Activated naive CD8-positive, alpha-beta T cell treated with anti-CD3 and anti-CD28 coated beads, Interleukin-2, amount 10 ng/mL, durations not matched to agents 7 days and 5 days (primary cell): Measurements from ENCODE around the gene MACROD2. TPM values are rescaled to one million over a fixed set of nuclear protein-coding genes. Genes with fewer than 3 reads are reported as not detected.

Source experiments
- ATAC-seq: fragments of 150-1000 bp; cut with Tn5 transposase; one replicate; pipeline ENCODE4 v1.10.0; 2021; ENCODE audit warnings: low read depth, moderate library complexity
- POLR2A ChIA-PET: fragments of 350-600 bp; sonication (Branson Sonifier 250); formaldehyde crosslinking; loops from one replicate; lab custom pipeline; 2021; ENCODE audit warnings: antibody characterized with exemption; lab: Charles Lee
- DNase-seq: peaks from one replicate; pipeline ENCODE4 v3.0.0; 2021
- H3K27ac Mint-ChIP-seq: one replicate; pipeline ENCODE4 v1.8.0; 2022; ENCODE audit warnings: mild to moderate bottlenecking, mixed read lengths
- H3K27me3 Mint-ChIP-seq: one replicate; pipeline ENCODE4 v1.8.0; 2022; ENCODE audit warnings: mild to moderate bottlenecking, moderate library complexity, mixed read lengths
- H3K36me3 Mint-ChIP-seq: one replicate; pipeline ENCODE4 v1.8.0; 2021; ENCODE audit warnings: mild to moderate bottlenecking, mixed read lengths
- H3K4me1 Mint-ChIP-seq: one replicate; pipeline ENCODE4 v1.8.0; 2021; ENCODE audit warnings: mixed read lengths
- H3K4me3 Mint-ChIP-seq: one replicate; pipeline ENCODE4 v1.8.0; 2022; ENCODE audit warnings: mild to moderate bottlenecking, moderate library complexity, mixed read lengths
- H3K9me3 Mint-ChIP-seq: one replicate; pipeline ENCODE4 v1.8.0; 2021; ENCODE audit warnings: mixed read lengths
- total RNA-seq, 2 experiments: library from RNA; stranded (reverse); gene quantifications; one replicate each; pipeline ENCODE4 v1.2.3, GENCODE V29; 2021

MACROD2 gene
- total RNA-seq, 2 experiments from 2014 or later: not detected

GRCh38 chr20:14707026-14707680 lies 711.8 kb downstream of the MACROD2 start:
- no peaks in the 10 kb centered on the region for H3K27me3 Mint-ChIP-seq
- no peaks in the 10 kb centered on the region for H3K4me1 Mint-ChIP-seq
- H3K9me3 Mint-ChIP-seq: no peaks in the 10 kb centered on the region
- H3K36me3 Mint-ChIP-seq: no peaks in the 10 kb centered on the region
- no peak overlapping the region for H3K4me3 Mint-ChIP-seq
- no peak for ATAC-seq
- DNase-seq: no peak
- POLR2A ChIA-PET: no interaction called here
- H3K27ac Mint-ChIP-seq: no peak overlapping the region

GRCh38 chr20:14707865-14708596 lies 712.7 kb downstream of the MACROD2 start:
- POLR2A ChIA-PET: no interaction called here
- no peak for ATAC-seq
- Mint-ChIP-seq H3K4me1 (no peaks in the 10 kb centered on the region), H3K36me3 (no peaks in the 10 kb centered on the region), H3K27me3 (no peaks in the 10 kb centered on the region), H3K27ac (no peak overlapping the region), H3K4me3 (no peak overlapping the region), H3K9me3 (no peaks in the 10 kb centered on the region)
- no peak for DNase-seq

- Mint-ChIP-seq H3K27ac (no peak overlapping the region), H3K4me1 (no peaks in the 10 kb centered on the region), H3K9me3 (no peaks in the 10 kb centered on the region), H3K27me3 (no peaks in the 10 kb centered on the region), H3K4me3 (no peak overlapping the region), H3K36me3 (no peaks in the 10 kb centered on the region)
- no peak for ATAC-seq
- POLR2A ChIA-PET: no interaction called here
- DNase-seq: no peak
Measured at GRCh38 chr20:14709439-14709838, 714.1 kb downstream of the MACROD2 start.

GRCh38 chr20:14710951-14711350 lies 715.6 kb downstream of the MACROD2 start:
- H3K36me3 Mint-ChIP-seq: no peaks in the 10 kb centered on the region
- DNase-seq (no peak), ATAC-seq (no peak)
- H3K4me3 Mint-ChIP-seq: no peak overlapping the region
- H3K27me3 Mint-ChIP-seq: no peaks in the 10 kb centered on the region
- H3K4me1 Mint-ChIP-seq: no peaks in the 10 kb centered on the region
- no peaks in the 10 kb centered on the region for H3K9me3 Mint-ChIP-seq
- POLR2A ChIA-PET: no interaction called here
- no peak overlapping the region for H3K27ac Mint-ChIP-seq

GRCh38 chr20:14711652-14712051 lies 716.3 kb downstream of the MACROD2 start:
- ATAC-seq (no peak), DNase-seq (no peak)
- no peak overlapping the region for H3K4me3 Mint-ChIP-seq
- no peak overlapping the region for H3K27ac Mint-ChIP-seq
- no peaks in the 10 kb centered on the region for H3K9me3 Mint-ChIP-seq
- POLR2A ChIA-PET: no interaction called here
- H3K27me3 Mint-ChIP-seq: no peaks in the 10 kb centered on the region
- no peaks in the 10 kb centered on the region for H3K36me3 Mint-ChIP-seq
- H3K4me1 Mint-ChIP-seq: no peaks in the 10 kb centered on the region

GRCh38 chr20:14712302-14712739 lies 717.0 kb downstream of the MACROD2 start:
- POLR2A ChIA-PET: no interaction called here

GRCh38 chr20:14715400-14715799 lies 720.1 kb downstream of the MACROD2 start:
- no peak overlapping the region for H3K4me3 Mint-ChIP-seq
- POLR2A ChIA-PET: no interaction called here
- no peaks in the 10 kb centered on the region for H3K27me3 Mint-ChIP-seq
- ATAC-seq (no peak), DNase-seq (no peak)
- H3K27ac Mint-ChIP-seq: no peak overlapping the region
- H3K9me3 Mint-ChIP-seq: no peaks in the 10 kb centered on the region
- no peaks in the 10 kb centered on the region for H3K36me3 Mint-ChIP-seq
- no peaks in the 10 kb centered on the region for H3K4me1 Mint-ChIP-seq

More at GRCh38 chr20:14712302-14712739, 717.0 kb downstream of the MACROD2 start:
- no peak for ATAC-seq
- no peak overlapping the region for H3K27ac Mint-ChIP-seq
- H3K9me3 Mint-ChIP-seq: no peaks in the 10 kb centered on the region
- H3K27me3 Mint-ChIP-seq: no peaks in the 10 kb centered on the region
- H3K4me3 Mint-ChIP-seq: no peak overlapping the region
- H3K4me1 Mint-ChIP-seq: no peaks in the 10 kb centered on the region
- DNase-seq: no peak
- no peaks in the 10 kb centered on the region for H3K36me3 Mint-ChIP-seq

GRCh38 chr20:14716351-14716801 lies 721.1 kb downstream of the MACROD2 start:
- no peaks in the 10 kb centered on the region for H3K4me1 Mint-ChIP-seq
- no peaks in the 10 kb centered on the region for H3K27me3 Mint-ChIP-seq
- H3K27ac Mint-ChIP-seq: no peak overlapping the region
- no peak overlapping the region for H3K4me3 Mint-ChIP-seq
- DNase-seq (no peak), ATAC-seq (no peak)
- POLR2A ChIA-PET: no interaction called here
- no peaks in the 10 kb centered on the region for H3K36me3 Mint-ChIP-seq
- no peaks in the 10 kb centered on the region for H3K9me3 Mint-ChIP-seq

- POLR2A ChIA-PET: no interaction called here
- ATAC-seq: no peak
- H3K4me3 Mint-ChIP-seq: no peak overlapping the region
- no peaks in the 10 kb centered on the region for H3K27me3 Mint-ChIP-seq
- no peak overlapping the region for H3K27ac Mint-ChIP-seq
- no peaks in the 10 kb centered on the region for H3K4me1 Mint-ChIP-seq
- no peaks in the 10 kb centered on the region for H3K9me3 Mint-ChIP-seq
- DNase-seq: no peak
- H3K36me3 Mint-ChIP-seq: no peaks in the 10 kb centered on the region
Measured at GRCh38 chr20:14717134-14717999, 722.1 kb downstream of the MACROD2 start.

GRCh38 chr20:14720251-14720650 lies 724.9 kb downstream of the MACROD2 start:
- peaks cover 1% of the 10 kb centered on the region for H3K9me3 Mint-ChIP-seq
- no peaks in the 10 kb centered on the region for H3K27me3 Mint-ChIP-seq
- POLR2A ChIA-PET: no interaction called here
- ATAC-seq: no peak
- DNase-seq: no peak
- H3K36me3 Mint-ChIP-seq: no peaks in the 10 kb centered on the region
- no peak overlapping the region for H3K27ac Mint-ChIP-seq
- H3K4me1 Mint-ChIP-seq: no peaks in the 10 kb centered on the region
- no peak overlapping the region for H3K4me3 Mint-ChIP-seq

GRCh38 chr20:14721926-14722452 lies 726.7 kb downstream of the MACROD2 start:
- H3K27me3 Mint-ChIP-seq: no peaks in the 10 kb centered on the region
- H3K9me3 Mint-ChIP-seq: peaks cover 1% of the 10 kb centered on the region
- H3K36me3 Mint-ChIP-seq: no peaks in the 10 kb centered on the region
- H3K4me3 Mint-ChIP-seq: no peak overlapping the region
- ATAC-seq: no peak
- POLR2A ChIA-PET: no interaction called here
- DNase-seq: no peak
- H3K4me1 Mint-ChIP-seq: no peaks in the 10 kb centered on the region
- H3K27ac Mint-ChIP-seq: no peak overlapping the region

- Mint-ChIP-seq H3K4me1 (no peaks in the 10 kb centered on the region), H3K9me3 (peaks cover 1% of the 10 kb centered on the region), H3K4me3 (no peak overlapping the region), H3K27me3 (no peaks in the 10 kb centered on the region), H3K27ac (no peak overlapping the region), H3K36me3 (no peaks in the 10 kb centered on the region)
- POLR2A ChIA-PET: no interaction called here
- ATAC-seq: no peak
- DNase-seq: no peak
Measured at GRCh38 chr20:14723614-14724013, 728.3 kb downstream of the MACROD2 start.

GRCh38 chr20:14724036-14724435 lies 728.7 kb downstream of the MACROD2 start:
- peaks cover 1% of the 10 kb centered on the region for H3K9me3 Mint-ChIP-seq
- POLR2A ChIA-PET: no interaction called here
- DNase-seq (no peak), ATAC-seq (no peak)
- no peak overlapping the region for H3K27ac Mint-ChIP-seq
- no peak overlapping the region for H3K4me3 Mint-ChIP-seq
- no peaks in the 10 kb centered on the region for H3K27me3 Mint-ChIP-seq
- no peaks in the 10 kb centered on the region for H3K4me1 Mint-ChIP-seq
- no peaks in the 10 kb centered on the region for H3K36me3 Mint-ChIP-seq
